Heart right ventricle (tissue), 16 donors: ENCODE data around the gene FBRS. TPM values are rescaled to one million over a fixed set of nuclear protein-coding genes. Genes with fewer than 3 reads are reported as not detected.

ENCODE experiments used
- ATAC-seq, 8 donors: fragments of 200-7000 bp; cut with Tn5 transposase; one replicate each; pipeline ENCODE4 v1.9.1; 2020; ENCODE audit warnings: mild to moderate bottlenecking in 8 of 8, moderate library complexity in 8 of 8, moderate number of reproducible peaks in 1 of 8
- DNase-seq, 2 donors: peaks; one replicate each; pipeline ENCODE4 v3.0.0-alpha.2; 2020
- H3K27ac ChIP-seq, 10 donors: fragments of 200-600 bp; sonication (generic) in 2 of 10; one replicate each; pipeline versions ENCODE4 v1.5.0 to v1.8.0; 2020 to 2022; ENCODE audit warnings: mild to moderate bottlenecking in 3 of 10
- H3K27me3 ChIP-seq, 7 donors: fragments of 200-600 bp; one replicate each; pipeline ENCODE4 v1.8.0; 2021 to 2022; ENCODE audit warnings: mild to moderate bottlenecking in 2 of 7
- H3K36me3 ChIP-seq, 9 donors: fragments of 200-600 bp; sonication (generic) in 1 of 9; one replicate each; pipeline versions ENCODE4 v1.5.0 to v1.8.0; 2020 to 2022; ENCODE audit warnings: mild to moderate bottlenecking in 2 of 9
- H3K4me1 ChIP-seq, 9 donors: fragments of 200-600 bp; sonication (generic) in 1 of 9; one replicate each; pipeline versions ENCODE4 v1.5.0 to v1.8.0; 2020 to 2022; ENCODE audit warnings: mild to moderate bottlenecking in 4 of 9
- H3K4me3 ChIP-seq, 10 donors: fragments of 200-600 bp; sonication (generic) in 2 of 10; one replicate each; pipeline versions ENCODE4 v1.5.0 to v1.8.0; 2020 to 2022; ENCODE audit warnings: mild to moderate bottlenecking in 7 of 10, moderate library complexity in 2 of 10
- H3K9me3 ChIP-seq, 11 donors: fragments of 200-600 bp in 10 of 11; sonication (generic) in 2 of 11; one replicate each; pipeline versions ENCODE4 v1.5.0 to v1.8.0; 2013 to 2022; ENCODE audit warnings: mild to moderate bottlenecking in 2 of 11, control low read depth in 1 of 11, moderate library complexity in 1 of 11
- WGBS, 2 donors: extraction: QIAGEN DNeasy Blood & Tissue Kit; methylation state at CpG; one replicate each; pipeline ENCODE4 v1.1.7; 2013; ENCODE audit warnings: inconsistent platforms in 1 of 2; 5-methylcytosine and 5-hydroxymethylcytosine counted together
- intact Hi-C, 10 donors: fragments of 100-400 bp; cut with DNase I; formaldehyde crosslinking; loops; one replicate each; pipeline versions ENCODE4 v1.11.1 to v1.14.2; 2022
- polyA plus RNA-seq, 2 donors: library from polyadenylated mRNA; stranded (reverse); fragments of 200-250 nt; gene quantifications; one replicate each; pipeline ENCODE4 v1.2.3, GENCODE V29; 2013
- total RNA-seq, 10 donors: library from RNA; stranded (reverse); fragmentation: NEBNext Ultra II Directional in 3 of 10; extraction: Animal tissue kit (Norgen Biotek cat#: 25700) in 3 of 10; gene quantifications; one replicate each; pipeline versions ENCODE4 v1.2.1 to v1.2.4, GENCODE V29; 2021 to 2023
- TF ChIP-seq, protein P1 (sequence below), 9 donors: fragments of 200-600 bp; sonication (generic) in 2 of 9; IDR thresholded peaks; one replicate each; pipeline versions ENCODE4 v1.5.0 to v1.8.0; 2021 to 2022; ENCODE audit warnings: antibody characterized with exemption in 9 of 9, mild to moderate bottlenecking in 5 of 9, moderate library complexity in 1 of 9
- donor health status: Arrhythmogenic right ventricular cardiomyopathy.
- donor health status: ischemic (EF 13 %, LVEDD 7.1; RV severe dilation, severe dysfunction).
- donor health status: healthy with polysubstance abuse.
- donor health status: DM: no; HTN: yes; CAD: no.
- donor health status: DM: no; HTN: no; CAD: no.
- donor health status: ischemic (EF 25% LVEDD 6.9; RV normal size, moderate dysfunction).
- donor health status: ischemic (EF 25% LVEDD 5.7; RV mildly dilated, moderate dysfunction).
- donor health status: healthy.
- donor health status: DM: yes; HTN: yes; CAD: no.
- donor health status: Ischemic cardiomyopathy.
- donor health status: ischemic (EF 35%, LVEDD 5.7; RV mildly dilated, moderate dysfunction).
- donor health status: nonischemic (EF 11% LVEDD 7.7; RV severe dilation, severe dysfunction).
- donor health status: DM: yes; HTN: yes; CAD: no.
- donor health status: PGD.
- donor health status: ischemic (EF 29% LVEDD 5.4; RV normal size, mild dysfunction).
- donor health status: nonischemic (EF 23%, LVEDD 6.1; RV moderate dilation, normal function).

The FBRS gene
- total and polyA plus RNA-seq, 12 donors, result 24.6 to 40.2 (median 29.3) TPM

DNA sequence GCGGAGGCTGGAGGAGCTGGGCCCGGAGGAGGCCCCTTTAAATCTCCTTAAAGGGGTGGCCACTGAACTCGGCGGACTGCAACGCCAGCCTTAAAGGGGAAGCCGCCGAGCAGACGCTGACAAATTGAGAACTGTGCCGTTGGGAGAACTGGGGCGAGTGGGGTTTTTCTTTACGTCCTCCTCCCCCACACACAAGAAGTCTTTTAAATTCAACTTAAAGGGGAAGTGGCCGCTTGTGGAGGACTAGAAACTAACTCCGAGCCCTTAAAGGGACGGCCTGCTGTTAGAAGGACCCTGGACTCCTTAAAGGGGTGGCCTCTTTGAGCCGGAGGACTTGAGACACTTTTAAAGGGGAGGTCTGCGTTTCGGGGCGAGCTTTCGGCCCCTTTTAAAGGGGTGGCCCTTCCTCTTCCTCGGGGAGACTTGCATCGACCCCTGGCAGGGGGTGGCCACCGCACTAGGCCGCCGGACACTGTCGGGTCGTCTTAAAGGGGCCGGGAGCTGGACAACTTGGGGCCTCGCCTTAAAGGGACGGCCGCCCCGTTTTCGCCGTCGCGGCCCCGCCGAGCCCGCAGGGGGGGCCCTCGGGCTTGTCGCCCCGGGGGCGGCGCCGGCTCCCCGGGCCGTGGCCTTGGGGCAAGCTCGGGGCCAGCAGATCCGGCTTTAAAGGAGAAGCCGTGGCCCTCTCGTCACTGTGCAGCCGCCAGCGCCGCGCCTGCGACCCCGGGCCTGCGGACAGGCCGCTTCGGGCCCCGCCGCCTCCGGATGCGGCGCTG, 688 bp downstream of the FBRS start:
- WGBS, 2 donors, result 0 to 1% methylated on average over 54 to 64 of the region's 64 CpGs
- DNase-seq (peak; percentile 80 to 87), ATAC-seq (peak; percentile 13 to 52 (median 42))
- Histone ChIP-seq H3K27me3 (no peaks in the 10 kb centered on the region), H3K36me3 (peaks cover 0 to 67% (median 48%) of the 10 kb centered on the region in 9 donors), H3K4me3 (peak overlapping the region; percentile 64 to 91 (median 82)), H3K9me3 (no peaks in the 10 kb centered on the region), H3K27ac (peak overlapping the region; percentile 94 to 99 (median 98)), H3K4me1 (peaks cover 18 to 54% (median 51%) of the 10 kb centered on the region in 9 donors)
- TF ChIP-seq, protein P1, sequence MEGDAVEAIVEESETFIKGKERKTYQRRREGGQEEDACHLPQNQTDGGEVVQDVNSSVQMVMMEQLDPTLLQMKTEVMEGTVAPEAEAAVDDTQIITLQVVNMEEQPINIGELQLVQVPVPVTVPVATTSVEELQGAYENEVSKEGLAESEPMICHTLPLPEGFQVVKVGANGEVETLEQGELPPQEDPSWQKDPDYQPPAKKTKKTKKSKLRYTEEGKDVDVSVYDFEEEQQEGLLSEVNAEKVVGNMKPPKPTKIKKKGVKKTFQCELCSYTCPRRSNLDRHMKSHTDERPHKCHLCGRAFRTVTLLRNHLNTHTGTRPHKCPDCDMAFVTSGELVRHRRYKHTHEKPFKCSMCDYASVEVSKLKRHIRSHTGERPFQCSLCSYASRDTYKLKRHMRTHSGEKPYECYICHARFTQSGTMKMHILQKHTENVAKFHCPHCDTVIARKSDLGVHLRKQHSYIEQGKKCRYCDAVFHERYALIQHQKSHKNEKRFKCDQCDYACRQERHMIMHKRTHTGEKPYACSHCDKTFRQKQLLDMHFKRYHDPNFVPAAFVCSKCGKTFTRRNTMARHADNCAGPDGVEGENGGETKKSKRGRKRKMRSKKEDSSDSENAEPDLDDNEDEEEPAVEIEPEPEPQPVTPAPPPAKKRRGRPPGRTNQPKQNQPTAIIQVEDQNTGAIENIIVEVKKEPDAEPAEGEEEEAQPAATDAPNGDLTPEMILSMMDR (IDR thresholded peaks at IDR 0.05), result peak in 5 of 9 donors; percentile 16 to 48 (median 34)
- intact Hi-C loops, result loop anchor here in 4 of 10 donors (1.0 to 10.0 kb wide), 8 partner anchors 9 to 844 kb away; partner anchors contain the start of genes PRR14 (in 2 of the 4), SRCAP (in 2 of the 4), FBXL19 (in 1 of the 4) and PAGR1 (in 1 of the 4)

DNA sequence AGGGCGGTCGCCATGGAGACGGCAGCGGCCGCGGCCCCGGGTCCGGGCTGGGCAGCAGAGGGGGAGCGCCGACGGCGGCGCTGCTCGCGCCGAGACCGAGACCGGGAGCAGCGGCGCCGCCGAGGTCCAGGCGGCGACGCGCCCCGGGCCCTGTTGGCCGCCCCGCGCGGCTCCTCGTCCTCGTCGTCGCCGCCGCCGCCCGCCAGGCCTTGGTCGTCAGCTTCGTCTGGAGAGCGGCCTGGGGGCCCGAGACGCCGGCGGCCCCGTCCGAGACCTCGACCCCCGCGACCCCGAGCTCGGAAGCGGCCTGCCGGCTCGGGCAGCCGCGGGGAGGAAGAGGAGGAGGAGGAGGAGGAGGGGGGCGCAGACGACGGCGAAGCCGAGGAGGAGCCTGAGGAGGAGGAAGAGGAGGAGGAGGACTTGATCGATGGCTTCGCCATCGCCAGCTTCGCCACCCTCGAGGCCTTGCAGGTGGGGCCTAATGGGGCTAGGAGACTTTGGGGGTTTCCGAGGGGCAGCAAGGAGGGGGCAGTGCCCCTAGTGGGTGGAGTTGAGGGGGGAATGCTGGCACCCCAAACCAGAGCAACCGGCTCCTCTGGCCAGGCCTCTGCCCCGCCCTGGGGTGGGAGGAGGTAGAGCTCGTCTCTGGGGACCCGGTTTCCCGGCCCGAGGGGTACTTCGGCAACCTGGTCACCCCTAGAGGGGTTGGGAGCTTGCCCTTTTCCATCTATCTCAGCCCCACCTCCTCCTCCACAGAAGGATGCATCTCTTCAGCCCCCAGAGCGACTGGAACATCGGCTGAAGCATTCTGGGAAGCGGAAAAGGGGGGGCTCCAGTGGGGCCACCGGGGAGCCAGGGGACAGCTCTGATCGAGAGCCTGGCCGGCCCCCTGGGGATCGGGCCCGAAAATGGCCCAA, 1.5 kb downstream of the FBRS start:
- DNase-seq (peak in 1 of 2 donors; percentile 48), ATAC-seq (no peak)
- TF ChIP-seq, protein P1 (IDR thresholded peaks at IDR 0.05), result no peak
- 1 to 2% methylated on average over 80 to 84 of the region's 84 CpGs for WGBS, 2 donors
- H3K4me3 ChIP-seq, result peak overlapping the region; percentile 64 to 91 (median 82)
- intact Hi-C loops, result loop anchor here in 4 of 10 donors (2.0 to 10.0 kb wide), 6 partner anchors 33 to 845 kb away; partner anchors contain the start of genes SRCAP (in 2 of the 4), FBXL19 (in 1 of the 4), PAGR1 (in 1 of the 4) and PPP4C (in 1 of the 4)
- H3K9me3 ChIP-seq, result no peaks in the 10 kb centered on the region
- peaks cover 18 to 55% (median 52%) of the 10 kb centered on the region in 9 donors for H3K4me1 ChIP-seq
- peaks cover 0 to 67% (median 44%) of the 10 kb centered on the region in 9 donors for H3K36me3 ChIP-seq
- H3K27ac ChIP-seq, result peak overlapping the region; percentile 94 to 99 (median 98)
- no peaks in the 10 kb centered on the region for H3K27me3 ChIP-seq

DNA sequence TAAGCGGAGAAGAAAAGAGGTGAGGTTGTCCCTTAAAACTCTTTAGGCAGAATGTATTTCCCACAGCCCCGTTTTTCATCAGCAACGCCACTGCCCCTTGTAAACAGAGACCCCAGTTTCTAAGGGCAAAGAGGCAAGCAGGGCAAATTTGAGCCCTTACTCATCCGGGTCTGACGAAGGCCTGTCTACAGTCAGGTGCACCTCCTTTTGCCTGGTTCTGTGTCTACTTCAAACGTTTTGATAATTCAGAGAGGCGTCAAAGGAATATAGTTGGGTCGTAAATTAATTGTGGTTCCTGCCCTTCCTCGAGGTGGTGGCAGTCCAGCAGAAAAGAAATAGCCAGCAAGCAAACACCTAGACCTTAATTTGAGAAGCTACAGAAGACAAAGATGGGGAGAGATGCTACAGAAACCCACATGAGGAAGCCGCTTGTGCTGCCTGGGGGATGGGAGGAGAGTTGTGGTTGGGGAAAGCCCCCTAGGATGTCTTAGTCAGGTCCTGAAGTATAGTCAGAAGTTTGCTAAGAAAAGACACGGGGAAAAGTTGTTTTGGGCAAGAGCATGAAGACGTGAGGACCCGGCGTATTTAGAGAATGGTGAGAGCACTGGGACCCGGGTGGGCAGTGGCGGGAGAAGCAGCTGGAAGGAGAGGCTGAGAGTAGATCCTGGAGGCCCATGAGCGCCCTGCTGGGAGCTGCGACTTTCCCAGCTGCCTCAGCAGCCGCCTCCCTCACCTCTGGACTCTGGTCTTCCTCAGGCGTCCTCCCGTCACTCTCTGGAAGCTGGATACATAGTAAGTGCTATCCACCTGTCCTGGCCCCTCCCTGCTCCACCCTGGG, 2.4 kb downstream of the FBRS start:
- intact Hi-C loops, result loop anchor here in 1 of 10 donors (2.0 kb wide), 1 partner anchor 32 kb away; no protein-coding TSS in a partner anchor
- H3K4me3 ChIP-seq, result peak overlapping the region; percentile 64 to 91 (median 82)
- DNase-seq (no peak), ATAC-seq (no peak)
- peak overlapping the region in 9 of 10 donors; percentile 94 to 99 (median 97) for H3K27ac ChIP-seq
- peaks cover 18 to 55% (median 52%) of the 10 kb centered on the region in 9 donors for H3K4me1 ChIP-seq
- TF ChIP-seq, protein P1 (IDR thresholded peaks at IDR 0.05), result no peak
- no peaks in the 10 kb centered on the region for H3K27me3 ChIP-seq
- peaks cover 0 to 67% (median 47%) of the 10 kb centered on the region in 9 donors for H3K36me3 ChIP-seq
- no peaks in the 10 kb centered on the region for H3K9me3 ChIP-seq
- WGBS, 2 donors, result 49 to 54% methylated on average over 21 of the region's 21 CpGs
